ENCODE results near the gene KIF24.
"Not testable (repeated sequence)": the region's sequence is repeated elsewhere in the genome, so short reads cannot be mapped to it uniquely, and the experiment has no call there.

The KIF24 gene

DNA sequence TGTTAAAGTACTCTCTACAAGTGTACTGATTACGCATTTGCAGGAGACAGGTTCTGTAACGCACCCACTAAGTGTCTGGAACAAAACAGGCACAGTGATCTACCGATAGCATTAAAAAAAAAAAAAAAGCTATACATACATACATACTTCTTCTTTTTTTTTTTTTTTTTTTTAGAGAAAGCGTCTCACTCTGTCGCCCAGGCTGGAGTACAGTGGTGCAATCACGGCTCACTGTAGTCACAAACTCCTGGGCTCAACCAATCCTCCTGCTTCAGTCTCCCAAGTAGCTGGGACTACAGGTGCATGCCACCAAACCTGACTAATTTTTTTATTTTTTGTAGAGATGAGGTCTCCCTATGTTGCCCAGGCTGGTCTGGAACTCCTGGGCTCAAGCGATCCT lies 7.6 kb downstream of the KIF24 start:
- no peak for DNase-seq

DNA sequence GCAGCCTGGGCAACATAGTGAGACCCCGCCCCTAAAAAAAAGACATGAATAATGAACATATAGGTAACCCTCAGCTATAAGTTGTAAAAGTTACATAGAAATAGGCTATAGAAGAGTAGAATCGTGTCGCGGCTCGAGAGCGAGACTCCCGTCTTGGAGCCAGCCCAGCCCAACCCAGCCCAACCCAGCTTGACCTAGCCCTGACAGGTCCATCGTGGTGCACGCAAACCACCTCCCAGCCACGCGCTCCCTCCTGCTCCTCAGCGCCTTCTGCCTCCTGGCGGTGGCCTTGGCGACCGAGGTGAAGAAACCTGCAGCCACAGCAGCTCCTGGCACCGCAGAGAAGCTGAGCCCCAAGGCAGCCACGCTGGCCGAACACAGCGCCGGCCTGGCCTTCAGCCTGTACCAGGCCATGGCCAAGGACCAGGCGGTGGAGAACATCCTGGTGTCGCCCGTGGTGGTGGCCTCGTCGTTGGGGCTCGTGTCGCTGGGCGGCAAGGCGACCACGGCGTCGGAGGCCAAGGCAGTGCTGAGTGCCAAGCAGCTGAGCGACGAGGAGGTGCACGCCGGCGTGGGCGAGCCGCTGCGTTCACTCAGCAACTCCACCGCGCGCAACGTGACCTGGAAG lies 10.8 kb downstream of the KIF24 start:
- DNase-seq: no peak

DNA sequence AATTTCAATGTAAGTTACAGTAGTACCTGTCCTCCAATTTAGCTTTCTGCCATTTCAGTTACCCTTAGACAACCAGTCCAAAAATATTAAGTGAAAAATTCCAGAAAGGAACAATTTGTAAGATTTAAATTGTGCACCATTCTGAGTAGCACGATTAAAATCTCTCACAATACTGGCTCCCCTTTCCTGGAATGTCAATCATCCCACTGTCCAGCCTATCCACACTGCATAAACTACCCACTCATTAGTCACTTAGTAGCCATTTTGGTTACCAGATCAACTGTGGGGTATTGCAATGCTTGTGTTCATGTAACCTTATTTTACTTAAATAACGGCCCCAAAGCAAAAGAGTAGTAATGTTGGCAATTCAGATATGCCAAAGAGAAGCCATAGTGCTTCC lies 11.6 kb downstream of the KIF24 start:
- DNase-seq: no peak

DNA sequence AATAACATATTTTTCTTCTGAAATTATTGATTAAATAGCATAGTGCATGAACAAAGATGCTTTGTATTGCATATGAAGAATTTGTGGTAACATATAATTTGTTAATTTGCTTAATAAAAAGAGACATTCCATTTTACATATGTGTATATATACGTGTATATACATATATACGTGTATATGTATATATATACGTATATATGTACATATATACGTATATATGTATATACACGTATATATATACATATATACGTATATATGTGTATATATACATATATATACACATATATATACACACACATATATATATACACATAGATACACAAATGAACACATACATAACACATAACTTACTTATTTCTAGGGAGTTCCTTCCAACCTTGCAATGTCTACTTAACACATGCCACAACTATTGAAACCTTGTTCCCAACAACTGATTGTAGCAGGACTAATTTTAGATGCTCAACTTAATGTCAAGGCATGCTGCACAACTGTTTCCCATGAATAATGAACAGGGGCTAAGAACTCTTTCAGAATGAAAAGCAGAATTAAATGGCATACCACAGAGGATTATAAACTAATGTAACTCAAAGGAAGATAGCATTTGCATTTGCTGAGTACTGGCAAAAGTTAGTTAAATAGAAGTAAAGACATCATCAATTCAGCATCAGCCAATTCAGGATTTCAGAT lies 17.4 kb downstream of the KIF24 start:
- no peak for DNase-seq

DNA sequence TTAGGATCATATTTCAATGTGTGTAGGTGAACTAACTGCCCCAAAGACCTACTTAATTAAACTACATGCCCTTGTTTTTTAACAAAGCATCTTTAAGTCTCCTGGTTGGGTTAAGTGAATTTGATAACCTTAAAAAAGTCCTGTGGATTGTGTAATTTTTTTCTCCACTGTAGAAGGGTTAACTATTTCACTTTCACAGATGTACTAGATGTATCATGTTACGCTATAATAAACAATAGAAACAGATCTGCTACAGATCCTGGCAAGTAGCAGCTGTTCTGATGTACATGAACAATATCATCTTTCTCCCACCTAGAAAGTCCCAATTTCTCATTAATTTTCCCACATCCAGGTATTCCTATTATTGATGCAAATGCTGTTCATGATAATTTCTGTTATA lies 18.9 kb downstream of the KIF24 start:
- DNase-seq: no peak

DNA sequence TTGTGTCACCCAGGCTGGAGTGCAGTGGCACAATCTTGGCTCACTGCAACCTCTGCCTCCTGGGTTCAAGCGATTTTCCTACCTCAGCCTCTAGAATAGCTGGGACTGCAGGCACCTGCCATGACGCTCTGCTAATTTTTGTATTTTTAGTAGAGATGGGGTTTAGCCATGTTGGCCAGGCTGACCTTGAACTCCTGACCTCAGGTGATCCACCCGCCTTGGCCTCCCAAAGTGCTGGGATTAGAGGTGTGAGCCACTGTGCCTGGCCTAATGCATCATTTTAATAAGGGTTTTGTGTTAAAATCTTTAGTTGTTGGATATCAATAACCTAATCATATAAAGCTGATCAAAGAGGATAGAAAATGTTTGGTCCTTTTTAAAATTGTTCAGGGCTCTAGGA lies 20.8 kb downstream of the KIF24 start:
- not testable (repeated sequence) for DNase-seq

DNA sequence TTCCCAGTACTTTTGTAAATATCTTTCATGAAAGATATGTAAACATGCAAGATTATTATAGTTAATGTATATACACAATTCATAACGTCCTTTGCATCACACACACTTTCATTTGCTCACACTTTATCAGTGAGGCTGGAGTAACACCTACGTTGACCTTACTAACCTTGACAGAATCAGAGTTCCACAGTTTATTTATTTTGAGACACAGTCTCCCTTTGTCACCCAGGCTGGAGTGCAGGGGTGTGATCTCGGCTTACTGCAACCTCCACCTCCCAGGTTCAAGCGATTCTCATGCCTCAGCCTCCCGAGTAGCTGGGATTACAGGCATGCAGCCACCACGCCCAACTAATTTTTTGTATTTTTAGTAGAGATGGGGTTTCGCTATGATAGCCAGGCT lies 28.0 kb downstream of the KIF24 start:
- DNase-seq: not testable (repeated sequence)

DNA sequence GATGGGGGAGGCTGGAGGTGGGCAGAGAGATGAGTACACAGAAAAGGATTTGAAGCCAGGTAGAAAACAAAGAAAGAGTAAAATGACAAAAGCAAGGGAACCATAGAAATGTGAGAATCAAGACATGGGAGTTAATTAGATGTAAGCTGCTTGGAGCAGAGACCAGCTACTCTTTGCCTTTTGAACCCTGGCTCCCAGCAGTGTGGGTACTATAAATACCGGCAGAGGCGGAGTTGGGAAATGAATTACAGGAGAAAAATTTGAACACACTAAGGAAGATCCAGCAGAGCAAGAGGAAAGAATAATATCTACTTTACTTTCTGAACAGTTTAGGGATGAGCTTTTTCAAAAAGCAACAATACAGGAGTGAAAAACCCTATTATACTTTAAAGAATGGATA lies 36.5 kb downstream of the KIF24 start:
- no peak for DNase-seq

DNA sequence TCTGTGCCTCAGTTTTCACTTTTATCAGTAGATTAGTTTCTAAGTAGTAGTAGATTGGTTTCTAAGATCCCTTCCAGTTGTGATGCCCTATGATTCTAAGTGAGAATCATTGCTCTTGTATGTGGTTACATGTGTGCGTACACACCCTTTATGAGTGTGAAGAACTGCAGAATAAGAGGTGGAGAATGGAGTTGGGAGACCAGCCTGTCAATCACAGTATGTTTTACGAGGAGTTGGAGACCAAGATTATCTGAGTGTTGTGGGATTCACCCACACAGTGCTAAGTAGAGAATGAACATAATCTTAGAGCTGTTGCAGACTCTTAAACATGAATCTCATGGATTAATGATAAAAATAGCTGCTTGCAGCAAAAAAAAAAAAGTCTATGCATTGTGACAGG lies 37.6 kb downstream of the KIF24 start:
- DNase-seq: no peak

DNA sequence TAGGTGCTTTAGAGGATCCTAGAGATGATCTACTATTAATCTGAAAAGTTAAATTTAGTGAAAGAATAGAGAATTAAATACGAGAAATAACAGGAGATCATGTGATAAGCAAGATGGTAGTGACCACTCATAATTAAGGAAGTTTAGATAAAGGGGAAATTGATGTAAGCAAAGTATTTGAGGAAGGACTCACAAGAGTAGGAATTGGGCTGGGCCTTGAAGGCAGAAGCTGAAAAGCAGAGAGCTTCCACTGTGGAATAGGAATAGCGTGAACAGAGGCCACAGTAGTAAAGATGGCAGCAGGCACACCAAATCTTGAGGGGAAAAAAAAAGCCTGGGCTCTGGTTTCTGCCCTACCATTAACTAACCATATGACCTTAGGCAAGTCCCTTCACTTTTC lies 38.0 kb downstream of the KIF24 start:
- DNase-seq: no peak

DNA sequence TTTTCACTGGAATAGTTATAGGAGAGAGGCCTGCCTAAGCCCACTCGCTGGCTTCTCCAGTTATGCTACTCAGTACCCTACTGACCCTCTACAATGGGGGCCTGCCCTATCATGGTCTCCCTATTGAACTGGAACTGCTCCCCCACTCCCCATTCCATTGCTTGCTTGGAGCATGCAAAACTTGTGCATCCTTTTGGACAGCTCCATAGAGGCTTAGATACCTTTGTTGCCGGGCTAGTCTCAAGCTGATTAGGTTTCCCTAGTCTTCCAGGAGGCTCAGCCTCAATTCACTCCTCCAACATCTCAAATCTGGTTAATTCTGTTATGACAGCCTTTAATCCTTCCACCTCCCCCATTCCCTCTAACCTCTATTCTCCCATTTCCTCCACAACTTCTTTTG lies 39.9 kb downstream of the KIF24 start:
- DNase-seq: no peak

DNA sequence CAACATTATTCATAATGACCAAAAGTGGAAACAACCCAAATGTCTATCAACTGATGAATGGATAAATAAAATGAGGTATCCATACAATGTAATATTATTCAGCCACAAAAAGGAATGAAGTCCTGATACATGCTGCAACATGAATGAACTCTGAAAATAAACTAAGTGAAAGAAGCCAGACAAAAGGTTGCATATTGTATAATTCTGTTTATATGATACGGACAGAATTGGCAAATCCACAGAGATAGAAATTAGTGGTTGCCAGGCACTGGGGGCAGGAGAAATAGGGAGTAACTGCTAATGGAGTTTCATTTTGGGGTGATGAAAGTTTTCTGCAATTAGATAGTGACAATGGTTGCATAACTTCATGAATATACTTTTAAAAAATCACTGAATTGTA lies 47.0 kb downstream of the KIF24 start:
- no peak for DNase-seq

DNA sequence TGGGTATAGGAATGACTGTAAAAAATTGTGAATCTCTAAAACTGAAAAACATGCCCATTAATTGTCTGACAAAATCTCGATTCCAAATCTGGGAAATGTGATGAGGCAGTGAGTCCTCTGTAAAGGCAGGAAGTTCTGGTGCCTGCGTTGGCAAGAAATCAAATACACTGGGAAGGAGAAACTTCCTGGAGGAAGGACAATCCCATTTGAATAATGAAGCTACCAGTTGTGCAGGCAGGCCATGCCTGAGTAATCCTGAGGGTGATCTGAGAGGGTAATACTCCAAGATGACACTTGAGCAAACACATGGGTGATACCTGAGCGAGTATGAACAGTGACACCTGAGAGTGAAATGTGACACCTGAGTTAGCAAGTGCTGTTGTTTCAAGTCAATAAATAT lies 49.7 kb downstream of the KIF24 start:
- no peak for DNase-seq

Measured in stimulated activated CD4-positive, alpha-beta T cell treated with anti-CD3 and anti-CD28 coated beads, Interleukin-15, amount 100 ng/mL, for 24 hours (primary cell).